Left ventricle myocardium inferior (tissue), 1 donor: Measurements from ENCODE around the gene PGLYRP4. TPM values are rescaled to one million over a fixed set of nuclear protein-coding genes. Genes with fewer than 3 reads are reported as not detected.

Source experiments
- DNase-seq: peaks from one replicate; pipeline ENCODE4 v3.0.0-alpha.2; 2020
- H3K27ac ChIP-seq: fragments of 200-600 bp; replicated peaks from 2 replicates; pipeline ENCODE4 v1.8.0; 2021
- H3K27me3 ChIP-seq: fragments of 200-600 bp; 2 replicates; pipeline ENCODE4 v1.8.0; 2021; ENCODE audit warnings: low read depth
- H3K36me3 ChIP-seq: fragments of 200-600 bp; 2 replicates; pipeline ENCODE4 v1.8.0; 2021
- H3K4me1 ChIP-seq: fragments of 200-600 bp; 2 replicates; pipeline ENCODE4 v1.8.0; 2021
- H3K4me3 ChIP-seq: fragments of 200-600 bp; 2 replicates; pipeline ENCODE4 v1.8.0; 2021; ENCODE audit warnings: mild to moderate bottlenecking, moderate library complexity
- H3K9me3 ChIP-seq: fragments of 200-600 bp; replicated peaks from 2 replicates; pipeline ENCODE4 v1.8.0; 2021
- intact Hi-C: fragments of 100-400 bp; cut with micrococcal nuclease; formaldehyde crosslinking; loops from one replicate; pipeline ENCODE4 v1.11.0; 2022
- total RNA-seq: library from RNA; stranded (reverse); fragmentation: NEBNext Ultra II Directional; extraction: Animal tissue kit (Norgen Biotek cat#: 25700); gene quantifications from one replicate; pipeline ENCODE4 v1.2.1, GENCODE V29; 2021
- TF ChIP-seq, protein P1 (sequence below): fragments of 200-600 bp; IDR thresholded peaks from 2 replicates; pipeline ENCODE4 v1.8.0; 2021; ENCODE audit warnings: antibody characterized with exemption, mild to moderate bottlenecking, borderline replicate concordance
- donor health status: DM: no; HTN: yes; CAD: no; lungs with severe emphysema.

Gene PGLYRP4
- total RNA-seq, 1 donor from 2014 or later = not detected

- H3K27me3 ChIP-seq = peaks cover 14% of the 10 kb centered on the region
- TF ChIP-seq, protein P1, sequence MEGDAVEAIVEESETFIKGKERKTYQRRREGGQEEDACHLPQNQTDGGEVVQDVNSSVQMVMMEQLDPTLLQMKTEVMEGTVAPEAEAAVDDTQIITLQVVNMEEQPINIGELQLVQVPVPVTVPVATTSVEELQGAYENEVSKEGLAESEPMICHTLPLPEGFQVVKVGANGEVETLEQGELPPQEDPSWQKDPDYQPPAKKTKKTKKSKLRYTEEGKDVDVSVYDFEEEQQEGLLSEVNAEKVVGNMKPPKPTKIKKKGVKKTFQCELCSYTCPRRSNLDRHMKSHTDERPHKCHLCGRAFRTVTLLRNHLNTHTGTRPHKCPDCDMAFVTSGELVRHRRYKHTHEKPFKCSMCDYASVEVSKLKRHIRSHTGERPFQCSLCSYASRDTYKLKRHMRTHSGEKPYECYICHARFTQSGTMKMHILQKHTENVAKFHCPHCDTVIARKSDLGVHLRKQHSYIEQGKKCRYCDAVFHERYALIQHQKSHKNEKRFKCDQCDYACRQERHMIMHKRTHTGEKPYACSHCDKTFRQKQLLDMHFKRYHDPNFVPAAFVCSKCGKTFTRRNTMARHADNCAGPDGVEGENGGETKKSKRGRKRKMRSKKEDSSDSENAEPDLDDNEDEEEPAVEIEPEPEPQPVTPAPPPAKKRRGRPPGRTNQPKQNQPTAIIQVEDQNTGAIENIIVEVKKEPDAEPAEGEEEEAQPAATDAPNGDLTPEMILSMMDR = no peak
- no peaks in the 10 kb centered on the region for H3K36me3 ChIP-seq
- no peak overlapping the region for H3K4me3 ChIP-seq
- no peak overlapping the region for H3K27ac ChIP-seq
- no peaks in the 10 kb centered on the region for H3K4me1 ChIP-seq
- no peaks in the 10 kb centered on the region for H3K9me3 ChIP-seq
- no peak for DNase-seq
- intact Hi-C loops = no loop called here
Observed at GRCh38 chr1:153374071-153374470, 25.4 kb upstream of the PGLYRP4 start.

- Histone ChIP-seq H3K9me3 (no peaks in the 10 kb centered on the region), H3K4me3 (no peak overlapping the region), H3K27me3 (peaks cover 12% of the 10 kb centered on the region), H3K27ac (no peak overlapping the region), H3K4me1 (no peaks in the 10 kb centered on the region), H3K36me3 (no peaks in the 10 kb centered on the region)
- intact Hi-C loops = no loop called here
- TF ChIP-seq, protein P1 = no peak
- no peak for DNase-seq
Observed at GRCh38 chr1:153372571-153372970, 23.9 kb upstream of the PGLYRP4 start.

- intact Hi-C loops = no loop called here
- Histone ChIP-seq H3K9me3 (no peaks in the 10 kb centered on the region), H3K4me3 (no peak overlapping the region), H3K27ac (no peak overlapping the region), H3K4me1 (no peaks in the 10 kb centered on the region), H3K36me3 (no peaks in the 10 kb centered on the region), H3K27me3 (peaks cover 15% of the 10 kb centered on the region)
- TF ChIP-seq, protein P1 = no peak
- DNase-seq = no peak
Observed at GRCh38 chr1:153371231-153371630, 22.6 kb upstream of the PGLYRP4 start.

DNA sequence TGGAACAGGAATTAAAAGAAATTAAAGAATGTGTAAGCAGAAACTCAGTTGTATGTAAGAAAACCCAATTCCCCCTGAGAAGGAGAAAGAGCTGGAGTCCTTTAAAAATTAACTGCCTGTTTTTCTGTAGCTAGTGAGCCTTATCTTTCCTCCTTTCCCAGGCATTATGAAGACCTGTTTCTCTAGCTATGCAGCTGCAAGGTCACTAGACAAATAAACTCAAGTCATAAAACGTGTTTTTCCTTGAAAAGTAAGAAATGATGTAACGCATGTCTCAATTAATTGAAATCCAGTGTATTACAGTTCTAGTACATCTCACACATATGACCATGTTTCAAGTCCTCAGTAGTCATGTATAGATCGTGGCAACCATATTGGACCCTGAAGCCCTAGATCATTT, 21.5 kb upstream of the PGLYRP4 start:
- no peaks in the 10 kb centered on the region for H3K4me1 ChIP-seq
- no peaks in the 10 kb centered on the region for H3K9me3 ChIP-seq
- H3K36me3 ChIP-seq = no peaks in the 10 kb centered on the region
- intact Hi-C loops = no loop called here
- H3K27ac ChIP-seq = no peak overlapping the region
- H3K4me3 ChIP-seq = no peak overlapping the region
- DNase-seq = no peak
- TF ChIP-seq, protein P1 = no peak
- peaks cover 25% of the 10 kb centered on the region for H3K27me3 ChIP-seq

DNA sequence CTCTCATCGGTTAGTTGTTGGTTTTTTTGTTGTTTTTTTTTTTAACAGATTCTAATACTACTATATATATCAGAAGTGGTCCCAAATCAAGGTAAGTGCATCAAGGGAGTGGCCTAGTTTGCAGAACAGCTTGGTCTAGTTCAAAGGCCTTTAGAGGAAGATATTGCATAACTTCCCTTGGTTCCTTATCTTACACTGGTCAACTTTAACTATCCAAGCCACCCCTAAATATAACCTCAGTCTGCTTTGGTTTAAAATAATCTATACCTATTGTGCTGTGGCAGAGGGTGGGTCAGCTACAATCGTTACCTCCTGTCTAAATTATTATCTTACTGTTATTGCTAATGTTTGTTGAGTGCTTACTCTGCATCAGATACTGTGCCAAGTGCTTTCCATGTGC, 19.9 kb upstream of the PGLYRP4 start:
- no peak for DNase-seq
- TF ChIP-seq, protein P1 = no peak
- Histone ChIP-seq H3K36me3 (no peaks in the 10 kb centered on the region), H3K4me1 (no peaks in the 10 kb centered on the region), H3K27me3 (peaks cover 33% of the 10 kb centered on the region), H3K27ac (no peak overlapping the region), H3K9me3 (no peaks in the 10 kb centered on the region), H3K4me3 (no peak overlapping the region)
- intact Hi-C loops = no loop called here

GRCh38 chr1:153367090-153367489, 18.4 kb upstream of the PGLYRP4 start:
- Histone ChIP-seq H3K4me3 (no peak overlapping the region), H3K9me3 (no peaks in the 10 kb centered on the region), H3K36me3 (no peaks in the 10 kb centered on the region), H3K4me1 (no peaks in the 10 kb centered on the region), H3K27me3 (peaks cover 25% of the 10 kb centered on the region), H3K27ac (no peak overlapping the region)
- TF ChIP-seq, protein P1 = no peak
- intact Hi-C loops = no loop called here
- DNase-seq = no peak
